K562 (cell line): ENCODE data around the gene FBXW10B. TPM values are rescaled to one million over a fixed set of nuclear protein-coding genes. Genes with fewer than 3 reads are reported as not detected.

Source experiments
- ATAC-seq: fragments of 200-7000 bp; cut with Tn5 transposase; 3 replicates; pipeline ENCODE4 v1.9.1; 2020; ENCODE audit warnings: moderate library complexity
- BruUV-seq: library from RNA; stranded (reverse); fragments of 400-500 nt; replicated peaks from 2 replicates; lab custom pipeline; 2021; lab: Mats Ljungman, UMichigan
- CTCF ChIA-PET: fragments of 300-600 bp; formaldehyde crosslinking; extraction: SDS; loops from one replicate; lab custom pipeline; 2021; ENCODE audit warnings: low intra/inter-chr PET ratio; lab: Yijun Ruan, JAX
- POLR2A ChIA-PET: fragments of 300-600, 350-650 bp; sonication (Branson Sonifier 250); formaldehyde crosslinking; extraction: SDS; loops from one replicate; lab custom pipeline; 2021; ENCODE audit warnings: antibody characterized with exemption, inconsistent platforms; lab: Yijun Ruan, JAX
- DNase-seq, 4 experiments: peaks; one replicate each; pipeline versions ENCODE4 v3.0.0 to v3.0.0-alpha.2; 2011 to 2018; ENCODE audit warnings: low spot score in 3 of 4, mixed read lengths in 3 of 4; ENCODE audit errors: extremely low read depth in 1 of 4
- FAIRE-seq: peaks from 2 replicates; lab custom pipeline; 2011; peaks lifted over from hg19 to GRCh38; lab: Jason Lieb, UNC
- H2AFZ ChIP-seq: 2 replicates; pipeline ENCODE4 v1.6.0; 2011; ENCODE audit warnings: low read depth, low read length, control low read depth, inconsistent platforms
- H3K27ac ChIP-seq: fragments of 200-600 bp; 3 replicates; pipeline ENCODE4 v1.8.0; 2011; ENCODE audit warnings: low read depth, mild to moderate bottlenecking, control low read depth, inconsistent platforms, low read length, moderate library complexity, mixed read lengths; ENCODE audit errors: extremely low read depth
- H3K27me3 ChIP-seq, 2 experiments: fragments of 300-600 bp in 1 of 2; 2 replicates in 1 of 2; 3 replicates in 1 of 2; pipeline versions ENCODE4 v1.6.0 to v1.8.0; 2011; ENCODE audit warnings: inconsistent platforms in 2 of 2, low read length in 2 of 2, mild to moderate bottlenecking in 1 of 2, mixed read lengths in 1 of 2, moderate library complexity in 1 of 2; ENCODE audit not compliant: control insufficient read depth in 2 of 2, insufficient read depth in 2 of 2
- H3K36me3 ChIP-seq: fragments of 300-600 bp; 3 replicates; pipeline ENCODE4 v1.8.0; 2011; ENCODE audit warnings: mild to moderate bottlenecking, low read length, inconsistent platforms; ENCODE audit not compliant: control insufficient read depth, insufficient read depth
- H3K4me1 ChIP-seq, 2 experiments: fragments of 200-600 bp in 1 of 2; replicated peaks in 1 of 2; 2 replicates in 1 of 2; 3 replicates in 1 of 2; pipeline versions ENCODE4 v1.5.1 to v1.8.0; 2011; ENCODE audit warnings: inconsistent platforms in 2 of 2, low read length in 2 of 2, mild to moderate bottlenecking in 1 of 2, mixed read lengths in 1 of 2, moderate library complexity in 1 of 2; ENCODE audit not compliant: control insufficient read depth in 2 of 2, insufficient read depth in 2 of 2
- H3K4me2 ChIP-seq: 2 replicates; pipeline ENCODE4 v1.6.1; 2011; ENCODE audit warnings: low read length, control low read depth, inconsistent platforms, mixed read lengths; ENCODE audit not compliant: insufficient read depth
- H3K4me3 ChIP-seq: fragments of 200-600 bp; sonication (generic), shearing (Covaris generic); 2 replicates; pipeline ENCODE4 v1.5.1; 2016; ENCODE audit warnings: control low read depth, inconsistent platforms
- H3K79me2 ChIP-seq: fragments of 200-600 bp; 3 replicates; pipeline ENCODE4 v1.8.0; 2011; ENCODE audit warnings: low read length, inconsistent platforms; ENCODE audit not compliant: control insufficient read depth, insufficient read depth
- H3K9ac ChIP-seq, 2 experiments: 2 replicates each; pipeline versions ENCODE4 v1.6.0 to v1.6.1; 2011; ENCODE audit warnings: low read depth in 2 of 2, low read length in 2 of 2, control low read depth in 1 of 2, inconsistent platforms in 1 of 2, mild to moderate bottlenecking in 1 of 2, mixed read lengths in 1 of 2; ENCODE audit not compliant: insufficient read depth in 1 of 2
- H3K9me1 ChIP-seq: one replicate; pipeline ENCODE4 v1.6.0; 2011; ENCODE audit warnings: inconsistent platforms, mild to moderate bottlenecking, low read length, moderate library complexity; ENCODE audit not compliant: control insufficient read depth, insufficient read depth
- H3K9me3 ChIP-seq: replicated peaks from 2 replicates; pipeline ENCODE4 v1.5.1; 2011; ENCODE audit warnings: low read depth, low read length, inconsistent platforms; ENCODE audit not compliant: control insufficient read depth, insufficient read depth
- H4K20me1 ChIP-seq: replicated peaks from 2 replicates; pipeline ENCODE4 v1.6.1; 2011; ENCODE audit warnings: low read length, inconsistent platforms, mixed read lengths; ENCODE audit not compliant: control insufficient read depth, insufficient read depth
- CBFB ChIP-seq: sonication (generic); formaldehyde crosslinking; IDR thresholded peaks from 2 replicates; pipeline ENCODE4 v1.4.0; 2020; ENCODE audit warnings: mild to moderate bottlenecking, missing genetic modification reagents
- LEF1 ChIP-seq: fragments of 450-650 bp; IDR thresholded peaks from 2 replicates; pipeline ENCODE4 v1.6.1; 2016; ENCODE audit warnings: mild to moderate bottlenecking
- YY1 ChIP-seq, 3 experiments: IDR thresholded peaks; 2 replicates each; pipeline ENCODE4 v1.6.1; 2011; ENCODE audit warnings: low read length in 2 of 3, mild to moderate bottlenecking in 2 of 3, moderate library complexity in 2 of 3, borderline replicate concordance in 1 of 3, control low read depth in 1 of 3, low read depth in 1 of 3; ENCODE audit not compliant: insufficient read depth in 3 of 3, insufficient replicate concordance in 2 of 3, control insufficient read depth in 1 of 3, insufficient read length in 1 of 3; ENCODE audit errors: extremely low read depth in 1 of 3
- ZBTB8A ChIP-seq: fragments of 450-650 bp; IDR thresholded peaks from 2 replicates; pipeline ENCODE4 v1.6.1; 2018; ENCODE audit warnings: mild to moderate bottlenecking, moderate library complexity; ENCODE audit not compliant: partially characterized antibody
- ZNF224 ChIP-seq: sonication (generic); formaldehyde crosslinking; IDR thresholded peaks from 2 replicates; pipeline ENCODE4 v1.8.0; 2022; ENCODE audit warnings: mild to moderate bottlenecking, missing genetic modification reagents
- ZNF282 ChIP-seq: sonication (generic); formaldehyde crosslinking; IDR thresholded peaks from 2 replicates; pipeline ENCODE4 v1.8.1; 2023; ENCODE audit warnings: missing genetic modification reagents
- ZNF311 ChIP-seq: fragments of 250-450 bp; sonication (Bioruptor Pico); IDR thresholded peaks from 2 replicates; pipeline ENCODE4 v1.4.0; 2020; ENCODE audit warnings: mild to moderate bottlenecking, moderate library complexity
- WGBS: fragments of 100-300 bp; shearing (Covaris generic); methylation state at CpG from one replicate; pipeline ENCODE4 v1.1.6; 2016; ENCODE audit warnings: low coverage, mixed read lengths; ENCODE audit not compliant: insufficient coverage; ENCODE audit errors: missing lambda C conversion rate; 5-methylcytosine and 5-hydroxymethylcytosine counted together
- in situ Hi-C: fragments of 300-500 bp; cut with MboI; formaldehyde crosslinking; loops from 4 replicates; pipeline ENCODE4 v1.15.0; 2018; ENCODE audit warnings: inconsistent platforms, mixed read lengths
- intact Hi-C: fragments of 100-400 bp; cut with micrococcal nuclease; formaldehyde crosslinking; loops from 2 replicates; pipeline ENCODE4 v1.14.2; 2022
- polyA plus RNA-seq, 8 experiments: library from polyadenylated mRNA; depleted of rRNA in 4 of 8; stranded (reverse) in 5 of 8; unstranded in 3 of 8; fragments of >200 nt; fragmentation: Nextera tagmentation in 2 of 8; fragmentation: Illumina TruSeq in 1 of 8; extraction: Ambion mirVana in 2 of 8; extraction: Trizol in 1 of 8; gene quantifications; 2 replicates each; pipeline versions ENCODE4 v1.2.1 to v1.2.3, GENCODE V29; 2011 to 2014; ENCODE audit warnings: inconsistent platforms in 1 of 8, missing spikeins in 1 of 8
- total RNA-seq, 7 experiments: library from RNA; depleted of rRNA in 6 of 7; stranded (reverse); fragments of >200 nt in 6 of 7; fragmentation: Illumina TruSeq in 2 of 7; extraction: Trizol in 2 of 7; gene quantifications; 2 replicates each; pipeline versions ENCODE4 v1.2.1 to v1.2.3, GENCODE V29; 2011 to 2021; ENCODE audit warnings: low replicate concordance in 1 of 7
- TF ChIP-seq, protein P1 (sequence below): sonication (generic); formaldehyde crosslinking; IDR thresholded peaks from 2 replicates; pipeline ENCODE4 v1.8.1; 2023; ENCODE audit warnings: missing genetic modification reagents, mild to moderate bottlenecking, borderline replicate concordance
- TF ChIP-seq, protein P2 (sequence below): fragments of 450-650 bp; IDR thresholded peaks from 2 replicates; pipeline ENCODE4 v1.6.1; 2016; ENCODE audit warnings: antibody characterized with exemption
- TF ChIP-seq, protein P3 (sequence below): sonication (generic); formaldehyde crosslinking; IDR thresholded peaks from 2 replicates; pipeline ENCODE4 v1.8.0; 2022; ENCODE audit warnings: mild to moderate bottlenecking, low read depth, missing genetic modification reagents
- TF ChIP-seq, protein P4 (sequence below): sonication (generic); IDR thresholded peaks from 2 replicates; pipeline ENCODE4 v1.6.1; 2016

FBXW10B gene
- total and polyA plus RNA-seq, 9 of the 15 experiments (the other 6 are each of a cell fraction or from before 2014, with no cell fraction given) = 0.11 to 0.33 (median 0.16) TPM; not detected in 5

DNA sequence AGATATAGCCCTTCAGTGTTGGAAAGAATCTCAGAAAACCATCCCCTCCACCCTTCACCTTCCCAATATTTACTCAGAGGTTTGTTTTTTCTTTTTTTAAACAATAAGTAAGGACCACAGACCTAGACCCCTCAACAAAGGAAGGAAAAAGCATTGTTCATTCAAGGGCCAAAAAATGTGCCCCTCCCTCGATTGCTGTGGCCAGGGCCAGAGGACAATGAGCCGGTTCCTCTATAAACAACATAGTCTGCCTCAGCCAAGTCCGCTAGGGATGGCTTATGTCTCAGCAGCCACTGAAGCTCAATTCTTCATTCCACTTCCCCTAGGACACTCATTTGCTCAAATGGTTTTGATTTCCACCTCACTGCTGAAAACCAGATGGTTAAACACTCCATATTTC, 40.6 kb upstream of the FBXW10B start:
- H3K4me3 ChIP-seq = no peak overlapping the region
- no peaks in the 10 kb centered on the region for H3K79me2 ChIP-seq
- no peak overlapping the region for H3K27ac ChIP-seq
- H3K9me3 ChIP-seq = no peaks in the 10 kb centered on the region
- H3K4me2 ChIP-seq = no peak overlapping the region
- H3K27me3 ChIP-seq = no peaks in the 10 kb centered on the region
- no peak for ATAC-seq
- POLR2A ChIA-PET = no interaction called here
- no peak for DNase-seq
- H3K9ac ChIP-seq = no peak overlapping the region
- no peak for FAIRE-seq
- CTCF ChIA-PET = no interaction called here
- in situ Hi-C loops (no loop called here), intact Hi-C loops (no loop called here)
- no peak overlapping the region for H2AFZ ChIP-seq
- no peaks in the 10 kb centered on the region for H3K4me1 ChIP-seq
- no peaks in the 10 kb centered on the region for H3K9me1 ChIP-seq
- no peaks in the 10 kb centered on the region for H4K20me1 ChIP-seq
- 74% methylated on average over 3 of the region's 3 CpGs for WGBS
- TF ChIP-seq, protein P1, sequence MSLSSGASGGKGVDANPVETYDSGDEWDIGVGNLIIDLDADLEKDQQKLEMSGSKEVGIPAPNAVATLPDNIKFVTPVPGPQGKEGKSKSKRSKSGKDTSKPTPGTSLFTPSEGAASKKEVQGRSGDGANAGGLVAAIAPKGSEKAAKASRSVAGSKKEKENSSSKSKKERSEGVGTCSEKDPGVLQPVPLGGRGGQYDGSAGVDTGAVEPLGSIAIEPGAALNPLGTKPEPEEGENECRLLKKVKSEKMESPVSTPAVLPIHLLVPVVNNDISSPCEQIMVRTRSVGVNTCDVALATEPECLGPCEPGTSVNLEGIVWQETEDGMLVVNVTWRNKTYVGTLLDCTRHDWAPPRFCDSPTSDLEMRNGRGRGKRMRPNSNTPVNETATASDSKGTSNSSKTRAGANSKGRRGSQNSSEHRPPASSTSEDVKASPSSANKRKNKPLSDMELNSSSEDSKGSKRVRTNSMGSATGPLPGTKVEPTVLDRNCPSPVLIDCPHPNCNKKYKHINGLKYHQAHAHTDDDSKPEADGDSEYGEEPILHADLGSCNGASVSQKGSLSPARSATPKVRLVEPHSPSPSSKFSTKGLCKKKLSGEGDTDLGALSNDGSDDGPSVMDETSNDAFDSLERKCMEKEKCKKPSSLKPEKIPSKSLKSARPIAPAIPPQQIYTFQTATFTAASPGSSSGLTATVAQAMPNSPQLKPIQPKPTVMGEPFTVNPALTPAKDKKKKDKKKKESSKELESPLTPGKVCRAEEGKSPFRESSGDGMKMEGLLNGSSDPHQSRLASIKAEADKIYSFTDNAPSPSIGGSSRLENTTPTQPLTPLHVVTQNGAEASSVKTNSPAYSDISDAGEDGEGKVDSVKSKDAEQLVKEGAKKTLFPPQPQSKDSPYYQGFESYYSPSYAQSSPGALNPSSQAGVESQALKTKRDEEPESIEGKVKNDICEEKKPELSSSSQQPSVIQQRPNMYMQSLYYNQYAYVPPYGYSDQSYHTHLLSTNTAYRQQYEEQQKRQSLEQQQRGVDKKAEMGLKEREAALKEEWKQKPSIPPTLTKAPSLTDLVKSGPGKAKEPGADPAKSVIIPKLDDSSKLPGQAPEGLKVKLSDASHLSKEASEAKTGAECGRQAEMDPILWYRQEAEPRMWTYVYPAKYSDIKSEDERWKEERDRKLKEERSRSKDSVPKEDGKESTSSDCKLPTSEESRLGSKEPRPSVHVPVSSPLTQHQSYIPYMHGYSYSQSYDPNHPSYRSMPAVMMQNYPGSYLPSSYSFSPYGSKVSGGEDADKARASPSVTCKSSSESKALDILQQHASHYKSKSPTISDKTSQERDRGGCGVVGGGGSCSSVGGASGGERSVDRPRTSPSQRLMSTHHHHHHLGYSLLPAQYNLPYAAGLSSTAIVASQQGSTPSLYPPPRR (CRISPR knock-in tag) = no peak
- TF ChIP-seq CBFB (CRISPR knock-in tag) (no peak), YY1 (IDR thresholded peaks at IDR 0.05; ENCODE audit: borderline replicate concordance in 1 of 3, control insufficient read depth in 1 of 3, extremely low read depth in 1 of 3, insufficient read depth in 3 of 3, insufficient read length in 1 of 3, insufficient replicate concordance in 2 of 3, low read depth in 1 of 3, low read length in 2 of 3) (no peak), ZBTB8A (no peak), ZNF224 (CRISPR knock-in tag) (no peak), ZNF311 (CRISPR knock-in tag) (no peak), LEF1 (no peak), ZNF282 (CRISPR knock-in tag) (no peak)
- TF ChIP-seq, protein P2, sequence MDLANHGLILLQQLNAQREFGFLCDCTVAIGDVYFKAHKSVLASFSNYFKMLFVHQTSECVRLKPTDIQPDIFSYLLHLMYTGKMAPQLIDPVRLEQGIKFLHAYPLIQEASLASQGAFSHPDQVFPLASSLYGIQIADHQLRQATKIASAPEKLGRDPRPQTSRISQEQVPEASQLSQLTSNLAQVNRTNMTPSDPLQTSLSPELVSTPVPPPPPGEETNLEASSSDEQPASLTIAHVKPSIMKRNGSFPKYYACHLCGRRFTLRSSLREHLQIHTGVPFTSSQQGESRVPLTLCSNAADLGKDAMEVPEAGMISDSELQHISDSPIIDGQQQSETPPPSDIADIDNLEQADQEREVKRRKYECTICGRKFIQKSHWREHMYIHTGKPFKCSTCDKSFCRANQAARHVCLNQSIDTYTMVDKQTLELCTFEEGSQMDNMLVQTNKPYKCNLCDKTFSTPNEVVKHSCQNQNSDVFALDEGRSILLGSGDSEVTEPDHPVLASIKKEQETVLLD = no peak
- TF ChIP-seq, protein P3, sequence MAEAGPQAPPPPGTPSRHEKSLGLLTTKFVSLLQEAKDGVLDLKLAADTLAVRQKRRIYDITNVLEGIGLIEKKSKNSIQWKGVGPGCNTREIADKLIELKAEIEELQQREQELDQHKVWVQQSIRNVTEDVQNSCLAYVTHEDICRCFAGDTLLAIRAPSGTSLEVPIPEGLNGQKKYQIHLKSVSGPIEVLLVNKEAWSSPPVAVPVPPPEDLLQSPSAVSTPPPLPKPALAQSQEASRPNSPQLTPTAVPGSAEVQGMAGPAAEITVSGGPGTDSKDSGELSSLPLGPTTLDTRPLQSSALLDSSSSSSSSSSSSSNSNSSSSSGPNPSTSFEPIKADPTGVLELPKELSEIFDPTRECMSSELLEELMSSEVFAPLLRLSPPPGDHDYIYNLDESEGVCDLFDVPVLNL (CRISPR knock-in tag) = no peak
- TF ChIP-seq, protein P4, sequence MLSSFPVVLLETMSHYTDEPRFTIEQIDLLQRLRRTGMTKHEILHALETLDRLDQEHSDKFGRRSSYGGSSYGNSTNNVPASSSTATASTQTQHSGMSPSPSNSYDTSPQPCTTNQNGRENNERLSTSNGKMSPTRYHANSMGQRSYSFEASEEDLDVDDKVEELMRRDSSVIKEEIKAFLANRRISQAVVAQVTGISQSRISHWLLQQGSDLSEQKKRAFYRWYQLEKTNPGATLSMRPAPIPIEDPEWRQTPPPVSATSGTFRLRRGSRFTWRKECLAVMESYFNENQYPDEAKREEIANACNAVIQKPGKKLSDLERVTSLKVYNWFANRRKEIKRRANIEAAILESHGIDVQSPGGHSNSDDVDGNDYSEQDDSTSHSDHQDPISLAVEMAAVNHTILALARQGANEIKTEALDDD = no peak
- no TSS peak for BruUV-seq
- peaks cover 8% of the 10 kb centered on the region; the same call in 1 of the 3 replicates for H3K36me3 ChIP-seq
